ENCODE data around the gene HECW1.

HECW1 gene

DNA sequence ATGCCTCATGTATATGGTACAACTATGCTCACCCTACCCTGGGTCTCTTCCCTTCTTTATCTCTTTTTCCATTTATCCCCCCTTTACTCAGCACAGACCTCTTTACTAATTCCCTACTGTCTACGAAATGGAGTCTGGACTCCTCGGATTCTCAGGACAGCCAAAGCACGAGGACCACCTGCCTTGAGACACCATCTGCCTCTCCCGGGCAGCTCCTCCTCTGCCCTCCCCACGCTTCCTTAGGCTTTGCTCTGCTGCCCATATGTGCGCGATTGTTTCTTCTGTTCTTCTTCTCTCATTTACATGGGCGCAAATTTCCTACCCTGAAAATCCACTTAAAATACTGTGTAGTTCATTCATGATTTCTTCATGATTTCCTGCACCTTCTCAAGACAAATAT, 407.8 kb downstream of the HECW1 start:
- no peak for DNase-seq (ENCODE audit: extremely low read depth, low read depth)
- no peak for TF ChIP-seq CTCF (IDR thresholded peaks at IDR 0.05; ENCODE audit: low read depth, low read length)

DNA sequence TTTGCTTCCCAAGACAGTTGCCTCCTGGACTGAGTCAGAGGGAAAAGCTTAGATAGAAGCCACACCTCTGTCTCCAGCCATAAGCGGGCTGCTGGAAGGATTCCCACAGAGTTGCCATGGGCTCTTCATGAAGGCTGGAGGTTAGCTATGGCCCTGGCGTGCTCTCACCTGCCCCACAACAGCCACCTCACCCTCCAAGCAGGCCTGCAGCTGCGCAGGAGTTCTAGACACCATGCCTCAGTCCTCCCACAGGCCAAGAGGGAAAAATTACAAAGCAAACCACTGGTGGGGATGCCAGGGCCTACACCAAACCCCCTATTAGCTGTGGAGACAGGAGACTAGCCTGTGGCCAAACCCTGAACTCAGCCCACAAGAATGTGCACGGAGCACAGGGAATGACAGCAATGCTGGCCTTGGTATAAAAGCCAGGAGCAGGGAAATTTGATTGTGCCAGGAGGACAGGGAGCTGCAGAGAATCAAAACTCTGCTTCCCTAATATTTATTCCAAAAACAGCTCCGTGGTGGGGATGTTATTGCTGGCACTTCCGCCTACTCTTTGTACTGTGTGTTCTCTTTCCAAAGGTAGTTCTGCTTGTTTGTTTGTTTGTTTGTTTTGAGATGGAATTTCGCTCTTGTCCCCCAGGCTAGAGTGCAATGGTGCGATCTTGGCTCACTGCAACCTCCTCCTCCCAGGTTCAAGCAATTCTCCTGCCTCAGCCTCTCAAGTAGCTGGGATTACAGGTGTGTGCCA, 410.1 kb downstream of the HECW1 start:
- no peak for DNase-seq (ENCODE audit: extremely low read depth, low read depth)
- TF ChIP-seq CTCF (IDR thresholded peaks at IDR 0.05; ENCODE audit: low read depth, low read length) = no peak

DNA sequence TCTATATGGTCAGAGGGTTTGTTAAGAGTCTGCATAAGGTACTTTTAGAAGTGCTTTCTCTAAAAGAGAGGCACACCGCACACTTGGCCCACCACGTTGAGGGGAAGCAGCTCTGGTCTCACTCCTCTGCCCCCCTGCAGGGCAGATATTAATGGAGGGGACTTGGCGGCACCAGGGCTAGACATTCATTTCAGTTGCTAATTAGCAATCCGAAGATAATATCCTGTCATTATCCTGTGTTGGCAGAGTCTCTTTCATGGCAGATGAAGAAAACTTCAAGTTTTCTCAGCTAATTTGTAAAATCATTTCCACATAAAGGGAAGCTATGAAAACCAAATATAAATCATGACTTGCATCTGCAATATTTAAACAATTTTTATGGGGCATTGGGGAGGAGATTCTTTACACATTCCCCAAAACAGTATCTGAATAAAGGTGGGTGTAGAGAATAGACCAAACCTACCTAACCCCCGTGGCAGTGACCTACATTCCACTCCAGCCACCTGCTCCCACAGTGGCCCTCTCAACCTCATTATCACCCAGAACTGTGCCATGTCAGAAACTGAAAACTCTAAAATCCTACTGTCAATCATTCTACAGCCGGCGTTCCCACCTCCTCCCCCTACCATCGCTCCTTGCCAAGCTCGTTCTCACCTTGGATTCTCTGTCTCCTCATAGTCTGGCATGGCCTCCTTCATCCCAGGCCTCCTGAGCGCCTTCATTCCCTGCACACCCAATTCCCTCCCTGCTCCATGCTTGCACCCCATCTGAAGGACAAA, 416.3 kb downstream of the HECW1 start:
- DNase-seq (ENCODE audit: extremely low read depth, low read depth) = no peak
- TF ChIP-seq CTCF (IDR thresholded peaks at IDR 0.05; ENCODE audit: low read depth, low read length) = no peak

DNA sequence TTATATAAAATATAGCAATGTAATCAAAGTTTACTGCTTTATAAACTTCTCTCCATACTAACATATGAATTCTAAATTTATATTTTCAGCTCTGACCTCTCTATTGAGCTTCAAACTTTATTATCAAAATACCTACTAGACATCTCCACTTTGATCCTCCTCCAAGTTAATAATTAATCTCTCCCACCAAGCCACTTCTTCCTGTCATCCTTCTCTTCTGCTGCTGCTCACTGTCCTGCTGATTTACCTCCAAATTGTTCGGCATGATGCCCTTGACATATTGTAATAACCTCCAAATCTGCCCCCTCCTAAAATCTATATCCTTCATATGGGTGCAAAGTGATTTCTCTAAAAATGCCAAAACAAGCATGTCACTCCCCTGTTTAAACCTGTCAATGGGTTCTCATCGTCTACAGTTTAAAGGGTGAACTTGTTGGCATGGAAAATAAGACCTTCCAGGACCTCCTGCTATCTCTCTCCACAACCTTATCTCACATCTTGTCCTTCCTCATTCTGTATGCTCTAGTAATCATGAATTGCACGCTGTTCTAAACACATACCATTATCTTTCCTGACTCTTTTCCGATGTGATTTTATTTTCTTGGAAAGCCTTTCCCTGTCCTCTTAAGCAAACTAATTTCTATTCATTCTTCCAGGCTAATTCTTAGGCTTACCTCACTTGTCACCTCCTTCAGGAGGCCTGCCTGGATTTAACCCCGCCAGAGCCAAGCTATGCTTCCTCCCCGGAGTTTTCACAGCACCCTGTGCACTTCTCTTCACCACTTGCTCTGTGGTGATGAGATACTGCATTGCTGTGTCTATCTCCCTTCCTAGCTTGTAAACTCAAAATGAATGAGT, 418.3 kb downstream of the HECW1 start:
- no peak for TF ChIP-seq CTCF (IDR thresholded peaks at IDR 0.05; ENCODE audit: low read depth, low read length)
- DNase-seq (ENCODE audit: extremely low read depth, low read depth) = no peak

GRCh38 chr7:43531700-43532099, 419.3 kb downstream of the HECW1 start:
- DNase-seq (ENCODE audit: extremely low read depth, low read depth) = no peak
- no peak for TF ChIP-seq CTCF (IDR thresholded peaks at IDR 0.05; ENCODE audit: low read depth, low read length)

GRCh38 chr7:43533801-43534479, 421.5 kb downstream of the HECW1 start:
- TF ChIP-seq CTCF (IDR thresholded peaks at IDR 0.05; ENCODE audit: low read depth, low read length) = no peak
- no peak for DNase-seq (ENCODE audit: extremely low read depth, low read depth)

Measured in AG09319 (cell line).